ENCODE measurements around the gene NCOA1.
"Not testable (repeated sequence)": the region's sequence is repeated elsewhere in the genome, so short reads cannot be mapped to it uniquely, and the experiment has no call there.

Gene NCOA1

GRCh38 chr2:24477229-24477628, 13.8 kb upstream of the NCOA1 start:
- no peak for DNase-seq

DNA sequence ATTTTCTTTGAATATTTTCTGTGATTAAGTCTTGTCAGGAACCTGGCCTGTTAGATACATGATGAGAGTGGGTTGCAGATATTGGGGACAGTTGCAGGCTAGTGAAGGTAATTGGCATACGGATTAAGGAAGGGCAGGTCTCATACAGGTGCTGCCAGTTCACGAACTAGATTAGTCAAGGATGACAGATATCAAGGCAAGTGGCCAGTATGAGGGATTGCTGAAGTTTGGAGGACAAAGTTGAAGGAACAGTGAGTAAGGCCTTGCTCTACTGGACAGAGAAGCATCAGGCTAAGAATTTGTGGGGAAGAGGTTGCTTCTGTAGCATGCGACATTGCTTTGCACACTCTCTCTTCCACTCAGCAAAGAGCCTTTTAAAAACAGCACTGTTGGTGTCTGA, 12.8 kb upstream of the NCOA1 start:
- no peak for DNase-seq

GRCh38 chr2:24480245-24480644, 10.8 kb upstream of the NCOA1 start:
- DNase-seq: no peak

DNA sequence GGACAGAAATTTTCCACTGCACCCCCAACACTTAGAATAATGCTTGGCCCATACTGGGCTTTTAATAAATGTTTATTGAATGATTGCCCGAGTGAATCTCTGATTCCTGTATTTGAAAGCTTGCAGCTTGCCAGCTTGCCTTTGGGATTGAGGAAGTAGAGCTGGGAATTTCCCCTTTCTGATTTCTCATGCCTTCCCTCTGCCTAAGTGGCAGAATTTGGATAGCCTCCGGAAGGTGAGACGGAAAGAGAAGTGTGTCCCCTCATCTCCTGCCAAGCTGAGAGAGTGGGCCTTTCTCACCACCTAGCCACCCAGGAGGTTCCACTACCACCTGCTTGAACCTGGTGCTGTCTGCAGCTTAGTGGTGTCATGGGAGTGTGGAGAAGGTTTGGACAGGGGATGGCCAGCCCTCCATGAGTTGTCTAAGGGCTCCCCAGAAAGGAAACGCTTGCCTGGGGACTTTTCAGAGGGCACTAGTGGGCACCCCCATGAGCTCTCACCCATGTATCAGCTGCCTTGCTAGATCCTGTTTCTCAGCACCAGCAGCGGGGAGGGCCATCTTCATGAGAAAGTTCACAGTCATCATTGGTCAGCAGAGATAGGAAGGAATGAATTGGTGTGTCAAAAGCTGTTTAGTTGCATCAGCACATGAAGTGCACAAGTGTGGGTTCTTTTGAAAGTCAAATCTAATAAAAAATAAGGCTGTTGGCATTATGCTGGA, 8.6 kb upstream of the NCOA1 start:
- DNase-seq: no peak

DNA sequence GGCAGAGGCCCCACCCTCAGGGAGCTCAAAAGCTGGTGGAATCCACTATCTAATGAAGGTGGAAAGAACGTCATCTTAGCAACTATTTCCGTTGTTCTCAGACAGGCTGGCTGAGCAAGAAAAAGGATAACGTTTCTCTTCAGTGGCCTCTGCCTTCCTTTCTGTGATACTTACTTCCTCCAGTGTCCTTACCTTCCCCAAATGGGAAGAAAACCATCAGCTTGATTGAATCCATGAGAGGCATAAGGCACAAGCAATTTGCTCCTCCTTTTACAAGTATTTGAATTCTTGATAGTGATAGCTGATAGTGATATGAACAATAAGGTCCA, 8.1 kb upstream of the NCOA1 start:
- DNase-seq: no peak

GRCh38 chr2:24484677-24485076, 6.4 kb upstream of the NCOA1 start:
- DNase-seq: not testable (repeated sequence)

GRCh38 chr2:24485197-24485596, 5.9 kb upstream of the NCOA1 start:
- no peak for DNase-seq

DNA sequence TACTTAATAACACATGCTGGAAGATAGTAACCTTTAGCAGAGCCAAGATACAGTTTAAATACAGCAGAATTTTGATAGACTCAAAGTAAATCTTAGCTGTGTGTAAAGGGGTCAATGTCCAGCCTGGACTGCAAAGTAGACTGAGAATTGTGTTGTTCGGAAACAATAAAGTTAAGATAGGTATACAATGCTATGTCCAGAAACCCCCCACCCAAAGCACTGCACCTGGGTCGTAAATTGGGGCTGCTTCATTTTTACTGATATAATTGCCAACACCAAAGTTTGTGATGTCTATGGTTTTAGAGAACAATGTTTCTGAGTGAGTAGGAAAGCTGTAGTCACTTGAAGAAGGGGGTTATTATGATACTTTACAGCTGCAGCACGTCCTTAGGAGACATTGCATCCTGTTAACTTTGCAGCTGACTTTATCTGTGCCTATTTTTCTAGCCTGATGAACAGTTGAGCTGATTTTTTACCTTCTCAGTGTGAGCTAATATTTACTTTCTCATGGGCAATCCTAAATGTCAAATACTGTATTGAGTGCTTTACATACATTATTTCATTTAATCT, 4.3 kb upstream of the NCOA1 start:
- DNase-seq: no peak

DNA sequence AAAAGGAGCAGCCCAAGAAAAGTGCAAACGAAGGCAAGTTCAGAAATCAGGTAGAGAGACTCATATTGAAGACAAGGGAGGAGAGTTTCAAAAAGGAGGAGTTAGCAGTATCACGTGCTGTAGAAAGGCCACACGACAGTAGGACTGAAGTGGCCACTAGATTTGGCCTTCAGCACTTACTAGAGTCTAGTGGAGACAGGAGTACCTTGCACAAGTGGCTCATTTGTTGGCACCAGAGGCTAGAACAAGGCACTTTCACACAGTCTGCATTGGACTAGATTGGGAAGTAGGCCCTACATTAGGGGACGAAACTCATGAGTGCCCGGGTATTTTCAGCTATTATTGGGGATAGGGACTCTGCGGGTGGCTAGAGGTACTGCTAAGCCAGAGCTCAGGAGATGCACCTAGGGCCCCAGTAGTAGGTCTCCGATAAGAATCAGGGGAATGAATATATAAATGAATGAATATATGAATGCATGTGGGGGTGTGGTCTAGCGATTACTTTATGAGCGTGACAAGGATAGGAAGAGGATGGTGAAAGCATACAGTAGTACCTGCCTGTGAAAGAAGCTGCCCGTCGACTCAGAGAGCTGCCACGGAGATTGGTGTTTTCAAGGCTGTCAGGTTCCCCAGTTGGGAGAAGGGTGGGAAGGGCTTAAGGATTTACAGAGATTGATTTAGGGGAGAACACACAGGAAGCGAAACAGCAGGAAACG, 1.4 kb upstream of the NCOA1 start:
- no peak for DNase-seq

- DNase-seq: no peak
Measured at GRCh38 chr2:24490181-24490689, 819 bp upstream of the NCOA1 start.

DNA sequence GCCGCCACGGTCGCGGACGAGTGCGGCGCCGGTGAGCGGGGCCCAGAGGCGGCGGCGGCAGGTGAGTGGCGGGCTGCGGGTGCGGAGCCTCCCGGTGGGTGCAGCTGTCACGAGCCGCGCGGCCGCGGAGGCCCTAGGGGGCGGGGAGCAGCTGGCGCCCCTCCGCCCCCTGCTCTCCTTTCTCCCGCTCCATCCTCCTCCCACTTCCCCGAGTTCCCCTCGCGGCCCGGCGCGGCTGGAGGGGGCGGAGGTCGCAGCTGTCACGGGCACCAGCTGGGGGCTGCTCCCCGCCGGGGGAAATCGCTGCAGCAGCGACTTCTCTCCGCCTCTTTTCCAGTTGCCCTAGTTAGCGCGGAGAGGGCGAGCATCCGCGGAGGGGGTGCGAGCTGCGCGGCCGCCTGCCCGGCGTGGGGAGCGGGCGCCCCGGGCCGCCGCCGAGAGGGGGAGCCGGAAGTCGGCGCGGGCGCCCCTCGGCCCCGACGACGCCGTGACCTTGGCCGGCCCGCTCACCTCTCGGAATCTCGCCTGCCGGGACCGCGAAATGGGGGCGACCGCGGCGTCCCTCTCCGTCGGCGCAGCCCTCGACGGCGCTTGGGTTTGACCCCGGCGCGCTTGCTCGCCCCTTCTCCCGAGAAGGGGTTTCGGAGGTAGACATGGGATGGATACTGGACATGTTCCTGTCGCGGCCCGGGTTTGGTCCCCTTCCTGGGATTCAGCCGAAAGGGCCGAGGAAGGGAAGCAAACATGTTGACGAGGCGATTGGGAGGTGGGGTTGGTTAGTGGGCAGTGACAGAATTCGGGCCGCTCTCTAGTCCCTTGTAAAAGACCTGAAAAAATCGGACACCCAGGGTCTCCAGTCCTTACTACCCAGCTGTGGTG, 727 bp downstream of the NCOA1 start:
- DNase-seq: no peak

- no peak for DNase-seq
Measured at GRCh38 chr2:24492421-24493279, 1.6 kb downstream of the NCOA1 start.

GRCh38 chr2:24493713-24494112, 2.7 kb downstream of the NCOA1 start:
- no peak for DNase-seq

- no peak for DNase-seq
Measured at GRCh38 chr2:24494410-24494809, 3.4 kb downstream of the NCOA1 start.

GRCh38 chr2:24495451-24495850, 4.4 kb downstream of the NCOA1 start:
- DNase-seq: no peak

DNA sequence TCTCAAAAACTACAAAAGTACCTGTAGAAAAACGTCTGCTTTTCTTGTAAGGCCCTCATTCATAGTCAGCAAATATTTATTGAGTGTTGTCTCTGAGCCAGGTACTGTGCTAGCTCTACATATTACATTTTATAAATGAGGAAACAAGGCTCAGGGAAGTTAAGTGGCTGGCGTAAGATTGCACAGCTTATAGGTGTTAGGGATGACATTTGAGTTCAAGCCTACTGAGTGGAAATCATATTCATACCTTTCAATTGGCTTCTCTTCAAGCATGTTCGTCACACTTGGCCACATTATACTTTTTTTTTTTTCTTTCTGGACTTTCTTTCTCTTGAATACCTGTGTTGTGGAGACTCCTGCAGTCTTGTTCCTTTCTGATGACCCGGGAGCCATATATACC, 5.9 kb downstream of the NCOA1 start:
- DNase-seq: no peak

- DNase-seq: no peak
Measured at GRCh38 chr2:24497685-24498084, 6.6 kb downstream of the NCOA1 start.

- no peak for DNase-seq
Measured at GRCh38 chr2:24498121-24498520, 7.1 kb downstream of the NCOA1 start.

- DNase-seq: no peak
Measured at GRCh38 chr2:24501813-24502212, 10.8 kb downstream of the NCOA1 start.

GRCh38 chr2:24505534-24506275, 14.7 kb downstream of the NCOA1 start:
- DNase-seq: no peak

- no peak for DNase-seq
Measured at GRCh38 chr2:24507549-24507948, 16.5 kb downstream of the NCOA1 start.

GRCh38 chr2:24508878-24509277, 17.8 kb downstream of the NCOA1 start:
- no peak for DNase-seq
